ENCODE results near the gene TERB2. TPM values are rescaled to one million over a fixed set of nuclear protein-coding genes. Genes with fewer than 3 reads are reported as not detected.
"Not testable (repeated sequence)": the region's sequence is repeated elsewhere in the genome, so short reads cannot be mapped to it uniquely, and the experiment has no call there.

Gene TERB2
- total RNA-seq, 2 donors from 2014 or later, result not detected

- not testable (repeated sequence) for ATAC-seq (ENCODE audit: insufficient number of reproducible peaks, low FRiP score, low read depth); H3K27ac ChIP-seq; H3K36me3 ChIP-seq; H3K9me3 ChIP-seq; DNase-seq (ENCODE audit: low spot score); H3K4me1 ChIP-seq (ENCODE audit: control insufficient read depth in 1 of 2, low read depth in 2 of 2); H3K4me3 ChIP-seq; H3K27me3 ChIP-seq (replicated peaks; ENCODE audit: insufficient read depth)
Measured at GRCh38 chr15:44997632-44998031, 41.1 kb downstream of the TERB2 start.

- H3K27me3 ChIP-seq (replicated peaks; ENCODE audit: insufficient read depth), result no peaks in the 10 kb centered on the region
- H3K4me1 ChIP-seq (ENCODE audit: control insufficient read depth in 1 of 2, low read depth in 2 of 2), result no peaks in the 10 kb centered on the region
- no peak for ATAC-seq (ENCODE audit: insufficient number of reproducible peaks, low FRiP score, low read depth)
- no peak for DNase-seq (ENCODE audit: low spot score)
- H3K27ac ChIP-seq, result no peak overlapping the region
- H3K4me3 ChIP-seq, result no peak overlapping the region
- H3K36me3 ChIP-seq, result no peaks in the 10 kb centered on the region
- TF ChIP-seq CTCF (IDR thresholded peaks at IDR 0.05), result no peak
- H3K9me3 ChIP-seq, result no peaks in the 10 kb centered on the region
Measured at GRCh38 chr15:44999105-44999504, 42.6 kb downstream of the TERB2 start.

- H3K9me3 ChIP-seq; H3K4me1 ChIP-seq (ENCODE audit: control insufficient read depth in 1 of 2, low read depth in 2 of 2); H3K4me3 ChIP-seq; ATAC-seq (ENCODE audit: insufficient number of reproducible peaks, low FRiP score, low read depth); H3K27ac ChIP-seq; H3K36me3 ChIP-seq; H3K27me3 ChIP-seq (replicated peaks; ENCODE audit: insufficient read depth); DNase-seq (ENCODE audit: low spot score): not testable (repeated sequence)
Measured at GRCh38 chr15:45001180-45001579, 44.7 kb downstream of the TERB2 start.

- H3K27ac ChIP-seq; ATAC-seq (ENCODE audit: insufficient number of reproducible peaks, low FRiP score, low read depth); H3K4me1 ChIP-seq (ENCODE audit: control insufficient read depth in 1 of 2, low read depth in 2 of 2); H3K27me3 ChIP-seq (replicated peaks; ENCODE audit: insufficient read depth); H3K9me3 ChIP-seq; H3K4me3 ChIP-seq; H3K36me3 ChIP-seq; DNase-seq (ENCODE audit: low spot score): not testable (repeated sequence)
Measured at GRCh38 chr15:45003731-45004410, 47.4 kb downstream of the TERB2 start.

- ATAC-seq (ENCODE audit: insufficient number of reproducible peaks, low FRiP score, low read depth); H3K36me3 ChIP-seq; H3K4me3 ChIP-seq; H3K27me3 ChIP-seq (replicated peaks; ENCODE audit: insufficient read depth); H3K4me1 ChIP-seq (ENCODE audit: control insufficient read depth in 1 of 2, low read depth in 2 of 2); H3K27ac ChIP-seq; H3K9me3 ChIP-seq; DNase-seq (ENCODE audit: low spot score): not testable (repeated sequence)
Measured at GRCh38 chr15:45004590-45005175, 48.2 kb downstream of the TERB2 start.

- Histone ChIP-seq H3K27me3 (replicated peaks; ENCODE audit: insufficient read depth) (no peaks in the 10 kb centered on the region), H3K4me3 (no peak overlapping the region), H3K27ac (no peak overlapping the region), H3K36me3 (no peaks in the 10 kb centered on the region), H3K9me3 (no peaks in the 10 kb centered on the region), H3K4me1 (ENCODE audit: control insufficient read depth in 1 of 2, low read depth in 2 of 2) (no peaks in the 10 kb centered on the region)
- no peak for ATAC-seq (ENCODE audit: insufficient number of reproducible peaks, low FRiP score, low read depth)
- DNase-seq (ENCODE audit: low spot score), result no peak
- no peak for TF ChIP-seq CTCF (IDR thresholded peaks at IDR 0.05)
Measured at GRCh38 chr15:45009046-45009445, 52.6 kb downstream of the TERB2 start.

GRCh38 chr15:45015114-45015513 lies 58.6 kb downstream of the TERB2 start:
- not testable (repeated sequence) for H3K4me3 ChIP-seq; H3K27me3 ChIP-seq (replicated peaks; ENCODE audit: insufficient read depth); H3K36me3 ChIP-seq; ATAC-seq (ENCODE audit: insufficient number of reproducible peaks, low FRiP score, low read depth); H3K27ac ChIP-seq; H3K9me3 ChIP-seq; H3K4me1 ChIP-seq (ENCODE audit: control insufficient read depth in 1 of 2, low read depth in 2 of 2); DNase-seq (ENCODE audit: low spot score)

- not testable (repeated sequence) for H3K9me3 ChIP-seq; H3K36me3 ChIP-seq; H3K27ac ChIP-seq; ATAC-seq (ENCODE audit: insufficient number of reproducible peaks, low FRiP score, low read depth); DNase-seq (ENCODE audit: low spot score); H3K4me3 ChIP-seq; H3K27me3 ChIP-seq (replicated peaks; ENCODE audit: insufficient read depth)
- H3K4me1 ChIP-seq (ENCODE audit: control insufficient read depth in 1 of 2, low read depth in 2 of 2), result peaks cover 5 to 15% of the 10 kb centered on the region in 2 donors
Measured at GRCh38 chr15:45020222-45020900, 63.9 kb downstream of the TERB2 start.

- H3K36me3 ChIP-seq; ATAC-seq (ENCODE audit: insufficient number of reproducible peaks, low FRiP score, low read depth); H3K9me3 ChIP-seq; H3K4me3 ChIP-seq; H3K27ac ChIP-seq; H3K27me3 ChIP-seq (replicated peaks; ENCODE audit: insufficient read depth); DNase-seq (ENCODE audit: low spot score): not testable (repeated sequence)
- peaks cover 5 to 15% of the 10 kb centered on the region in 2 donors for H3K4me1 ChIP-seq (ENCODE audit: control insufficient read depth in 1 of 2, low read depth in 2 of 2)
Measured at GRCh38 chr15:45020901-45021259, 64.4 kb downstream of the TERB2 start.
